Measurements from ENCODE around the gene FCRLB.
"Not testable (repeated sequence)": the region's sequence is repeated elsewhere in the genome, so short reads cannot be mapped to it uniquely, and the experiment has no call there.

FCRLB gene

GRCh38 chr1:161720422-161720821 lies 922 bp upstream of the FCRLB start:
- no peak for DNase-seq

GRCh38 chr1:161721738-161722343 lies 497 bp downstream of the FCRLB start:
- no peak for DNase-seq

GRCh38 chr1:161722406-161722805 lies 1.1 kb downstream of the FCRLB start:
- no peak for DNase-seq

GRCh38 chr1:161723459-161724141 lies 2.3 kb downstream of the FCRLB start:
- no peak for DNase-seq

- DNase-seq: not testable (repeated sequence)
These were observed 4.0 kb downstream of the FCRLB start for GRCh38 chr1:161725258-161725907.

GRCh38 chr1:161725908-161726472 lies 4.6 kb downstream of the FCRLB start:
- peak in 1 of 2 experiments; percentile 15 for DNase-seq

- DNase-seq: peak; percentile 56 to 70
These were observed 5.3 kb downstream of the FCRLB start for GRCh38 chr1:161726473-161727255.

- no peak for DNase-seq
These were observed 6.0 kb downstream of the FCRLB start for GRCh38 chr1:161727256-161727924.

GRCh38 chr1:161728376-161729226 lies 7.3 kb downstream of the FCRLB start:
- no peak for DNase-seq

- DNase-seq: no peak
These were observed 8.8 kb downstream of the FCRLB start for GRCh38 chr1:161730050-161730564.

- no peak for DNase-seq
These were observed 9.9 kb downstream of the FCRLB start for GRCh38 chr1:161731241-161731640.

- no peak for DNase-seq
These were observed 10.8 kb downstream of the FCRLB start for GRCh38 chr1:161731981-161732718.

- no peak for DNase-seq
These were observed 12.2 kb downstream of the FCRLB start for GRCh38 chr1:161733526-161733925.

- DNase-seq: no peak
These were observed 14.5 kb downstream of the FCRLB start for GRCh38 chr1:161735837-161736236.

- DNase-seq: no peak
These were observed 15.1 kb downstream of the FCRLB start for GRCh38 chr1:161736335-161736969.

GRCh38 chr1:161737625-161738024 lies 16.3 kb downstream of the FCRLB start:
- DNase-seq: no peak

- peak in 1 of 2 experiments; percentile 30 for DNase-seq
These were observed 17.4 kb downstream of the FCRLB start for GRCh38 chr1:161738627-161739287.

GRCh38 chr1:161739865-161740566 lies 18.7 kb downstream of the FCRLB start:
- no peak for DNase-seq

- DNase-seq: no peak
These were observed 19.6 kb downstream of the FCRLB start for GRCh38 chr1:161740921-161741320.

Measured in NCI-H1930 (cell line).